PC-9 (cell line): ENCODE results near the gene PPP1R1A.

Source experiments
- CTCF ChIP-seq: fragments of 200-600 bp; sonication (generic); conservative IDR thresholded peaks from 2 replicates; pipeline ENCODE4 v1.6.1; 2017; ENCODE audit warnings: mixed run types, antibody characterized with exemption, mild to moderate bottlenecking, moderate library complexity
- EZH2 ChIP-seq: fragments of 200-600 bp; sonication (generic); IDR thresholded peaks from 2 replicates; pipeline ENCODE4 v1.8.0; 2017; ENCODE audit warnings: antibody characterized with exemption, low read depth

GRCh38 chr12:54589964-54590363, 1.5 kb upstream of the PPP1R1A start:
- no peak for TF ChIP-seq CTCF
- TF ChIP-seq EZH2 = no peak
